ENCODE results near the gene LRRC66.

LRRC66 gene

GRCh38 chr4:52019936-52020657, at the start of gene LRRC66:
TSS of gene LRRC66 (minus strand) at chr4:52020363. CDS start at chr4:52017613, 2,750 bp downstream.
- DNase-seq (ENCODE audit: low read depth in 2 of 2) = no peak

- peak; percentile 13 to 16 for DNase-seq (ENCODE audit: low read depth in 2 of 2)
Observed at GRCh38 chr4:52069571-52069970, 49.4 kb upstream of the LRRC66 start.

- peak in 1 of 2 experiments; percentile 23 for DNase-seq (ENCODE audit: low read depth in 2 of 2)
Observed at GRCh38 chr4:52059372-52059771, 39.2 kb upstream of the LRRC66 start.

- DNase-seq (ENCODE audit: low read depth in 2 of 2) = no peak
Observed at GRCh38 chr4:52058275-52058674, 38.1 kb upstream of the LRRC66 start.

GRCh38 chr4:52057196-52057595, 37.0 kb upstream of the LRRC66 start:
- no peak for DNase-seq (ENCODE audit: low read depth in 2 of 2)

GRCh38 chr4:52054254-52054653, 34.1 kb upstream of the LRRC66 start:
- DNase-seq (ENCODE audit: low read depth in 2 of 2) = no peak

- DNase-seq (ENCODE audit: low read depth in 2 of 2) = no peak
Observed at GRCh38 chr4:52052475-52052780, 32.3 kb upstream of the LRRC66 start.

GRCh38 chr4:52051615-52052474, 31.7 kb upstream of the LRRC66 start:
- peak; percentile 63 to 67 for DNase-seq (ENCODE audit: low read depth in 2 of 2)

GRCh38 chr4:52051213-52051614, 31.1 kb upstream of the LRRC66 start, which contains the start of gene SPATA18:
TSS of gene SPATA18 (plus strand) at chr4:52051304. CDS start at chr4:52051705, 401 bp downstream.
- DNase-seq (ENCODE audit: low read depth in 2 of 2) = no peak

- DNase-seq (ENCODE audit: low read depth in 2 of 2) = no peak
Observed at GRCh38 chr4:52049266-52049665, 29.1 kb upstream of the LRRC66 start.

- DNase-seq (ENCODE audit: low read depth in 2 of 2) = no peak
Observed at GRCh38 chr4:52045028-52045427, 24.9 kb upstream of the LRRC66 start.

GRCh38 chr4:52038103-52038912, 18.1 kb upstream of the LRRC66 start, which contains the start of gene SGCB:
TSS of gene SGCB (minus strand) at chr4:52038299. CDS start at chr4:52038259, 40 bp downstream.
- DNase-seq (ENCODE audit: low read depth in 2 of 2) = peak; percentile 25 to 28

GRCh38 chr4:52037689-52038102, 17.5 kb upstream of the LRRC66 start:
- DNase-seq (ENCODE audit: low read depth in 2 of 2) = no peak

- DNase-seq (ENCODE audit: low read depth in 2 of 2) = no peak
Observed at GRCh38 chr4:52036886-52037530, 16.8 kb upstream of the LRRC66 start.

GRCh38 chr4:52035190-52035589, 15.0 kb upstream of the LRRC66 start:
- DNase-seq (ENCODE audit: low read depth in 2 of 2) = no peak

GRCh38 chr4:52032005-52032404, 11.8 kb upstream of the LRRC66 start:
- no peak for DNase-seq (ENCODE audit: low read depth in 2 of 2)

- peak in 1 of 2 experiments; percentile 26 for DNase-seq (ENCODE audit: low read depth in 2 of 2)
Observed at GRCh38 chr4:52028970-52029369, 8.8 kb upstream of the LRRC66 start.

- DNase-seq (ENCODE audit: low read depth in 2 of 2) = no peak
Observed at GRCh38 chr4:52017814-52018213, 2.3 kb downstream of the LRRC66 start.

GRCh38 chr4:52016981-52017380, 3.2 kb downstream of the LRRC66 start:
- no peak for DNase-seq (ENCODE audit: low read depth in 2 of 2)

GRCh38 chr4:52015366-52015765, 4.8 kb downstream of the LRRC66 start:
- no peak for DNase-seq (ENCODE audit: low read depth in 2 of 2)

GRCh38 chr4:52014903-52015302, 5.3 kb downstream of the LRRC66 start:
- DNase-seq (ENCODE audit: low read depth in 2 of 2) = no peak

Measured in fibroblast of skin of left quadriceps (primary cell).